Measurements from ENCODE around the gene TTC9C.
A peak's percentile ranks its signal among the peaks of the same experiment; 100 is the strongest.
"Not testable (repeated sequence)": the region's sequence is repeated elsewhere in the genome, so short reads cannot be mapped to it uniquely, and the experiment has no call there.

The TTC9C gene

GRCh38 chr11:62728171-62728988 is at the start of gene TTC9C:
Gene TTC9C, plus strand, starts transcription at chr11:62728486. Its CDS starts 363 bp downstream, at chr11:62728849.
- DNase-seq (ENCODE audit: low read depth in 1 of 2, low spot score in 1 of 2): peak; percentile 61 to 70

- peak; percentile 59 to 71 for DNase-seq (ENCODE audit: low read depth in 1 of 2, low spot score in 1 of 2)
Observed at GRCh38 chr11:62678770-62679696, 49.3 kb upstream of the TTC9C start, which contains the start of gene UBXN1. Gene UBXN1, minus strand, starts transcription at chr11:62679073. Its CDS starts 150 bp downstream, at chr11:62678923.

- no peak for DNase-seq (ENCODE audit: low read depth in 1 of 2, low spot score in 1 of 2)
Observed at GRCh38 chr11:62680825-62681240, 47.5 kb upstream of the TTC9C start.

- DNase-seq (ENCODE audit: low read depth in 1 of 2, low spot score in 1 of 2): no peak
Observed at GRCh38 chr11:62682518-62682917, 45.8 kb upstream of the TTC9C start.

- DNase-seq (ENCODE audit: low read depth in 1 of 2, low spot score in 1 of 2): no peak
Observed at GRCh38 chr11:62687508-62688396, 40.5 kb upstream of the TTC9C start.

- DNase-seq (ENCODE audit: low read depth in 1 of 2, low spot score in 1 of 2): no peak
Observed at GRCh38 chr11:62688491-62688890, 39.8 kb upstream of the TTC9C start.

GRCh38 chr11:62689421-62690183 is 38.7 kb upstream of the TTC9C start, which contains the start of gene LRRN4CL:
Gene LRRN4CL, minus strand, starts transcription at chr11:62689530. Its CDS starts 1,022 bp downstream, at chr11:62688508.
- DNase-seq (ENCODE audit: low read depth in 1 of 2, low spot score in 1 of 2): no peak

- DNase-seq (ENCODE audit: low read depth in 1 of 2, low spot score in 1 of 2): not testable (repeated sequence)
Observed at GRCh38 chr11:62693624-62694023, 34.7 kb upstream of the TTC9C start.

GRCh38 chr11:62694455-62695167 is 33.7 kb upstream of the TTC9C start:
- peak; percentile 45 to 52 for DNase-seq (ENCODE audit: low read depth in 1 of 2, low spot score in 1 of 2)

- DNase-seq (ENCODE audit: low read depth in 1 of 2, low spot score in 1 of 2): no peak
Observed at GRCh38 chr11:62702246-62702645, 26.0 kb upstream of the TTC9C start.

GRCh38 chr11:62703921-62704320 is 24.4 kb upstream of the TTC9C start:
- DNase-seq (ENCODE audit: low read depth in 1 of 2, low spot score in 1 of 2): not testable (repeated sequence)

- DNase-seq (ENCODE audit: low read depth in 1 of 2, low spot score in 1 of 2): no peak
Observed at GRCh38 chr11:62705413-62705812, 22.9 kb upstream of the TTC9C start.

- DNase-seq (ENCODE audit: low read depth in 1 of 2, low spot score in 1 of 2): peak; percentile 92 to 93
Observed at GRCh38 chr11:62705880-62706849, 22.1 kb upstream of the TTC9C start.

- DNase-seq (ENCODE audit: low read depth in 1 of 2, low spot score in 1 of 2): no peak
Observed at GRCh38 chr11:62706850-62707247, 21.4 kb upstream of the TTC9C start.

- no peak for DNase-seq (ENCODE audit: low read depth in 1 of 2, low spot score in 1 of 2)
Observed at GRCh38 chr11:62707277-62707861, 20.9 kb upstream of the TTC9C start, which contains the start of the genes BSCL2 and GNG3. Gene BSCL2, minus strand, starts transcription at chr11:62707424. Its CDS starts 229 bp downstream, at chr11:62707195. Gene GNG3, plus strand, starts transcription at chr11:62707676. Its CDS starts 620 bp downstream, at chr11:62708296.

GRCh38 chr11:62708392-62708791 is 19.9 kb upstream of the TTC9C start:
- DNase-seq (ENCODE audit: low read depth in 1 of 2, low spot score in 1 of 2): no peak

- peak in 1 of 2 donors; percentile 25 for DNase-seq (ENCODE audit: low read depth in 1 of 2, low spot score in 1 of 2)
Observed at GRCh38 chr11:62708793-62709192, 19.5 kb upstream of the TTC9C start.
